Esophagus muscularis mucosa (tissue), 3 donors: ENCODE measurements around the gene CHST15.

Experiments used
- CTCF ChIP-seq, 3 experiments: fragments of 200-600 bp in 2 of 3; fragments of 450-650 bp in 1 of 3; sonication (generic) in 2 of 3; IDR thresholded peaks; one replicate each; pipeline ENCODE4 v1.5.1; 2017 to 2019; ENCODE audit warnings: antibody characterized with exemption in 3 of 3, mild to moderate bottlenecking in 2 of 3, moderate library complexity in 1 of 3
- POLR2A ChIP-seq: fragments of 450-650 bp; IDR thresholded peaks from one replicate; pipeline ENCODE4 v1.6.1; 2017; ENCODE audit warnings: antibody characterized with exemption, moderate library complexity, mild to moderate bottlenecking, low read depth
- POLR2AphosphoS5 ChIP-seq, 2 donors: sonication (generic); formaldehyde crosslinking; IDR thresholded peaks; one replicate each; pipeline ENCODE4 v1.6.1; 2017; ENCODE audit warnings: antibody characterized with exemption in 2 of 2

- TF ChIP-seq CTCF (IDR thresholded peaks at IDR 0.05) = no peak
- no peak for TF ChIP-seq POLR2AphosphoS5 (IDR thresholded peaks at IDR 0.05)
- TF ChIP-seq POLR2A = no peak
Measured at GRCh38 chr10:124071141-124071540, 22.3 kb downstream of the CHST15 start.
